NCI-H524 treated with DMSO at 0.1 percent for 48 hours (cell line): ENCODE measurements around the gene LRWD1.
"Not testable (repeated sequence)": the region's sequence is repeated elsewhere in the genome, so short reads cannot be mapped to it uniquely, and the experiment has no call there.

Experiments used
- DNase-seq: peaks from one replicate; lab custom pipeline; 2025; lab: John Stamatoyannopoulos, UW

LRWD1 gene

GRCh38 chr7:102469351-102469971, 4.7 kb downstream of the LRWD1 start:
- no peak for DNase-seq

- no peak for DNase-seq
Measured at GRCh38 chr7:102469972-102470825, 5.4 kb downstream of the LRWD1 start.

- DNase-seq: no peak
Measured at GRCh38 chr7:102471791-102472125, 7.0 kb downstream of the LRWD1 start.

- DNase-seq: no peak
Measured at GRCh38 chr7:102472126-102473041, 7.6 kb downstream of the LRWD1 start.

- no peak for DNase-seq
Measured at GRCh38 chr7:102473271-102473991, 8.6 kb downstream of the LRWD1 start.

GRCh38 chr7:102474116-102474515, 9.3 kb downstream of the LRWD1 start:
- not testable (repeated sequence) for DNase-seq

- DNase-seq: not testable (repeated sequence)
Measured at GRCh38 chr7:102474736-102475435, 10.1 kb downstream of the LRWD1 start.

GRCh38 chr7:102478314-102479208, 13.8 kb downstream of the LRWD1 start, which contains the start of gene POLR2J:
POLR2J (minus strand) TSS chr7:102478922; CDS start chr7:102478860, 62 bp downstream.
- not testable (repeated sequence) for DNase-seq

- DNase-seq: not testable (repeated sequence)
Measured at GRCh38 chr7:102479209-102479584, 14.4 kb downstream of the LRWD1 start.

GRCh38 chr7:102479982-102480637, 15.3 kb downstream of the LRWD1 start:
- not testable (repeated sequence) for DNase-seq

- not testable (repeated sequence) for DNase-seq
Measured at GRCh38 chr7:102481962-102482361, 17.2 kb downstream of the LRWD1 start.

- not testable (repeated sequence) for DNase-seq
Measured at GRCh38 chr7:102484317-102484716, 19.5 kb downstream of the LRWD1 start.

GRCh38 chr7:102490529-102491075, 25.8 kb downstream of the LRWD1 start:
- DNase-seq: not testable (repeated sequence)

GRCh38 chr7:102493220-102493935, 28.6 kb downstream of the LRWD1 start:
- DNase-seq: not testable (repeated sequence)

GRCh38 chr7:102494026-102494425, 29.2 kb downstream of the LRWD1 start:
- not testable (repeated sequence) for DNase-seq

- DNase-seq: not testable (repeated sequence)
Measured at GRCh38 chr7:102494473-102495149, 29.8 kb downstream of the LRWD1 start.

- not testable (repeated sequence) for DNase-seq
Measured at GRCh38 chr7:102496861-102497260, 32.1 kb downstream of the LRWD1 start.

- DNase-seq: not testable (repeated sequence)
Measured at GRCh38 chr7:102497308-102497707, 32.5 kb downstream of the LRWD1 start.
